ENCODE measurements around the gene SAMD5.

SAMD5 gene

DNA sequence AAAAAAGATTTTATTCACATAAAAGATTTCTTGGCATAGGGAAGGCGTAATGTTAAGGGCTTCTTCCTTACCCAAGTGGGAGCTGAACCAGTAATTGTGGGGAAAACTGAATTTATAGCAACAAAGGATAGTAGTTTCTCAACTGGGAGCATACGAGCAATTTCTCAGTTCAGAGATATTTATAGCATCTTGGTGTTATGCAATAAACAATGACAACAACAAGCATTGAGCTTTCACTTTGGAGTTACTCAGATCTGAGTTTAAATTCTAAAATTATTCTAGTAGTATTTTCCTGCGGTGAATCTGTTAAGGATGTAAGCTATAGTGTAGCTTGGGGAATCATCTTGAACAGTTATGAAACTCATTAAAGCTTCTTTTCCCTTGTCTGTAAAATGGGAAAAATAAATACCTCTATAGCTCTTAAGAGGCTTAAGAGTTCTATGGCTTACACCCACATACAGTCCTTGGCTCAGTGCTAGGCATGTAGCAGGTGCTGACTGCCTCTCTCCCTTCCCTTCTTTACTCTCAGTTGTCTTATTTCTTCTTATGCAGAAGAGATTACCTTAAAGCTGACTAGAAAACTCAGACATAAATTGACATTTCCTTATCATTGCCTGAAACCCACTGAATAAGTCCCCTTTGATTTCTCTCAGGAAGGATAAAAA, 58.8 kb downstream of the SAMD5 start:
- H3K36me3 ChIP-seq, result no peaks in the 10 kb centered on the region
- intact Hi-C loops (cut with DNase I; ENCODE audit: low total_unique reads), result no loop called here
- no peak overlapping the region for H3K4me3 ChIP-seq
- no peaks in the 10 kb centered on the region for H3K9me3 ChIP-seq
- H3K4me1 ChIP-seq, result no peaks in the 10 kb centered on the region
- no peak for DNase-seq
- TF ChIP-seq, protein P1, sequence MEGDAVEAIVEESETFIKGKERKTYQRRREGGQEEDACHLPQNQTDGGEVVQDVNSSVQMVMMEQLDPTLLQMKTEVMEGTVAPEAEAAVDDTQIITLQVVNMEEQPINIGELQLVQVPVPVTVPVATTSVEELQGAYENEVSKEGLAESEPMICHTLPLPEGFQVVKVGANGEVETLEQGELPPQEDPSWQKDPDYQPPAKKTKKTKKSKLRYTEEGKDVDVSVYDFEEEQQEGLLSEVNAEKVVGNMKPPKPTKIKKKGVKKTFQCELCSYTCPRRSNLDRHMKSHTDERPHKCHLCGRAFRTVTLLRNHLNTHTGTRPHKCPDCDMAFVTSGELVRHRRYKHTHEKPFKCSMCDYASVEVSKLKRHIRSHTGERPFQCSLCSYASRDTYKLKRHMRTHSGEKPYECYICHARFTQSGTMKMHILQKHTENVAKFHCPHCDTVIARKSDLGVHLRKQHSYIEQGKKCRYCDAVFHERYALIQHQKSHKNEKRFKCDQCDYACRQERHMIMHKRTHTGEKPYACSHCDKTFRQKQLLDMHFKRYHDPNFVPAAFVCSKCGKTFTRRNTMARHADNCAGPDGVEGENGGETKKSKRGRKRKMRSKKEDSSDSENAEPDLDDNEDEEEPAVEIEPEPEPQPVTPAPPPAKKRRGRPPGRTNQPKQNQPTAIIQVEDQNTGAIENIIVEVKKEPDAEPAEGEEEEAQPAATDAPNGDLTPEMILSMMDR (IDR thresholded peaks at IDR 0.05), result no peak
- no peaks in the 10 kb centered on the region for H3K27me3 ChIP-seq
- H3K27ac ChIP-seq, result no peak overlapping the region

DNA sequence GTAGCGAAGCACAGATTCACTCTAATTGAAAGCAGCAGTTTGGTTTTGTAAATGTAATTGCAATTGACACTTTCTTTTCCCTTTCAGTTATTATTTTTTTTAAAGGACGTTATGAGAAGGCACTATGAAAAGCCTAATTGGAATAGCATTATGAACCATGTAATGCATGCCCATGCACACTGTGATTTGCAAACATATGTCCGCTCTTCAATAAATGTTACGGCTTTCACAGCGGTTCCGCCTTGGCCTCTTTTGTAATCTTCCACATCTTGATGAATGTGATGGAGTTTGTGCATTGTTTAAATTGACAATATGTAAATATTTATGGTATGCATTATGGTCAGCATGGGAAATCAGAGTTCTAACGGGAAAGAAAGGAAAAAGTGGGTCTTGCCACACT, 61.3 kb downstream of the SAMD5 start:
- no peaks in the 10 kb centered on the region for H3K27me3 ChIP-seq
- H3K36me3 ChIP-seq, result no peaks in the 10 kb centered on the region
- intact Hi-C loops (cut with DNase I; ENCODE audit: low total_unique reads), result no loop called here
- no peaks in the 10 kb centered on the region for H3K9me3 ChIP-seq
- TF ChIP-seq, protein P1 (IDR thresholded peaks at IDR 0.05), result no peak
- no peaks in the 10 kb centered on the region for H3K4me1 ChIP-seq
- no peak overlapping the region for H3K4me3 ChIP-seq
- H3K27ac ChIP-seq, result no peak overlapping the region
- DNase-seq, result no peak

DNA sequence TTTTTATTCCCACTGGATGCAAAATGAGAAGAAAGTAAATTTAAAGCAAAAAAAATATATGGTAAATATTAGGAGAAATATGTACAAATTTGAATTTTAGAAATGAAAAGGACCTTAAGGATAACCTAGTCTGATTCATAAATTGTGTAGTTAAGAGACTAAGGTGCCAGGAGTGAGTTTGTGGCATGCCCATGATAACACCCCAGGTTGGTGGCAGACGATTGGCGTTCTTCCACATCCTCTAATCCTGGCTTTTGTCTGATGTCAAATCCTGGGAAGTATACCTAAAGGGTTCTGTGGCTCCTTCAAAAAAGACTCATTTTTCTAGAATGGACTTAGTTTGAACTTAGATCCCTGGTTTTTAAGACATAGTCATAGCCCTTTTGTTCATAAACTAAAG, 62.2 kb downstream of the SAMD5 start:
- H3K4me1 ChIP-seq, result no peaks in the 10 kb centered on the region
- no peaks in the 10 kb centered on the region for H3K27me3 ChIP-seq
- no peaks in the 10 kb centered on the region for H3K9me3 ChIP-seq
- intact Hi-C loops (cut with DNase I; ENCODE audit: low total_unique reads), result no loop called here
- H3K36me3 ChIP-seq, result no peaks in the 10 kb centered on the region
- H3K4me3 ChIP-seq, result no peak overlapping the region
- no peak for DNase-seq
- no peak overlapping the region for H3K27ac ChIP-seq
- TF ChIP-seq, protein P1 (IDR thresholded peaks at IDR 0.05), result no peak

DNA sequence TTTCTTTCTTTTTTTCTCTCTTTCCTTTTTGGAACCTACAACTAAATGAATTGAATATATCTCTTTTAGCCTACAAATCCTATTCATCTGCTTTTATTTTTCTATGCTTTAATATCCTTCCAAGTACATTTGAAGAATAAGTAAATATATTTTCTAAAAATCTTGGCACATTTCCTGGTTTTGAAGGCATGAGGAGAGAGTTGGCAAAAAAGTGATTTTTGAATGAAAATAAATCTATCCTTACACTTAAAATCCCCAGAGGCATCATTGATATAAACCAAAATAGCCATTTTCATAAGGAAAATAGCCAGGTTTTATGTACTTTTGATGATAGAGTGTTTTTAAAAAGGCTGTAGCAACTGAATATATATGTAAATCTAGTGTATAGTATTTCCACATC, 69.0 kb downstream of the SAMD5 start:
- no peaks in the 10 kb centered on the region for H3K9me3 ChIP-seq
- no peaks in the 10 kb centered on the region for H3K36me3 ChIP-seq
- no peaks in the 10 kb centered on the region for H3K27me3 ChIP-seq
- no peak for DNase-seq
- no peak overlapping the region for H3K4me3 ChIP-seq
- intact Hi-C loops (cut with DNase I; ENCODE audit: low total_unique reads), result no loop called here
- H3K27ac ChIP-seq, result no peak overlapping the region
- TF ChIP-seq, protein P1 (IDR thresholded peaks at IDR 0.05), result no peak
- H3K4me1 ChIP-seq, result peaks cover 0 to 16% (median 9%) of the 10 kb centered on the region in 4 donors

DNA sequence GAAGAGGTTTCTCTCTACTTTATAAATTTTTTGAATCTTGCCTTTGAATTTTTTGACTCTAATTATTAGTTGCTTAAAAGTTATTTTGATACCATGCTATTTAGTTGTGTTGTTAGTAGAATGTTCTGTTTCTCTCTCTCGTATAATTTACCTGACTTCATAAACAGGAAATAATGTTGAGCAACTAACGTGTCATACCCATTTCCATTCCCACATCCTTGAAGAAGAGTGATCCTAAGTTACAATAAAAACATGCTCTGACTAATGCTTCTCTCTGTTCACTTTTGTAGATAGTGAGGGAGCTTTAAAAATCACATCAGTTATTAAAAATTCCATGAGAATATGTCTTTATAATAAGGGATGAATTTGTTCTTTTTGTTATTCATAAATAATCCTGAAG, 69.7 kb downstream of the SAMD5 start:
- Histone ChIP-seq H3K9me3 (no peaks in the 10 kb centered on the region), H3K27ac (no peak overlapping the region), H3K4me1 (peaks cover 0 to 16% (median 10%) of the 10 kb centered on the region in 4 donors), H3K27me3 (no peaks in the 10 kb centered on the region), H3K4me3 (no peak overlapping the region), H3K36me3 (no peaks in the 10 kb centered on the region)
- DNase-seq, result no peak
- intact Hi-C loops (cut with DNase I; ENCODE audit: low total_unique reads), result no loop called here
- TF ChIP-seq, protein P1 (IDR thresholded peaks at IDR 0.05), result no peak

DNA sequence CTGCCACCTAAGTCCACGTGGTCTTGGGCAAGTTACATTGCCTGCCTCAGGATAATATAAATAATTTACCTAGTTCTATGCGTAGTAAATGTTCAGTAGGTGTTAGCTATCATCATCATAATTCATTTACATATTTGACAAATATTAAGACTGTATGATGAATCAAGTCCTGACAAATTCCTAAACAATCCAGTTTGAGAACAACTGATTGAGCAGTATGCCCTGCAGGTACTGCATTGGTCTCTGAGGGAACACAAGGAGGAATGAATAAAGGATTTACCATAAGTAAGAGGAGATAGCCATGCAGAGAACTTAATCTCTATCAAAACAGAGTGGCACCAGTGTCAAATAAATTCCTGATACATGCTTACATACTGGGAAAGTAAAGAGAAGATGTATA, 70.4 kb downstream of the SAMD5 start:
- TF ChIP-seq, protein P1 (IDR thresholded peaks at IDR 0.05), result no peak
- DNase-seq, result no peak
- no peak overlapping the region for H3K27ac ChIP-seq
- H3K4me1 ChIP-seq, result peaks cover 0 to 16% (median 10%) of the 10 kb centered on the region in 4 donors
- H3K9me3 ChIP-seq, result no peaks in the 10 kb centered on the region
- H3K4me3 ChIP-seq, result no peak overlapping the region
- no peaks in the 10 kb centered on the region for H3K27me3 ChIP-seq
- H3K36me3 ChIP-seq, result no peaks in the 10 kb centered on the region
- intact Hi-C loops (cut with DNase I; ENCODE audit: low total_unique reads), result no loop called here

All from tibial artery (tissue), 4 donors.